Natural killer cell treated with Interleukin-12 subunit alpha and Interleukin-12 subunit beta and Interleukin-15 and Interleukin-18, amount 100 ng/mL, for 72 hours (primary cell): Measurements from ENCODE around the gene MUC2. TPM values are rescaled to one million over a fixed set of nuclear protein-coding genes. Genes with fewer than 3 reads are reported as not detected.
A peak's percentile ranks its signal among the peaks of the same experiment; 100 is the strongest.

Experiments
- ATAC-seq, 2 donors: fragments of 150-1000 bp; cut with Tn5 transposase in 1 of 2; sonication (Bioruptor Pico), chemical (Tn5 transposase) in 1 of 2; 2 replicates each; pipeline ENCODE4 v1.10.0; 2021
- DNase-seq: peaks from one replicate; pipeline ENCODE4 v3.0.0; 2022; ENCODE audit warnings: low spot score
- H3K27ac Mint-ChIP-seq, 2 donors: 1 replicate in 1 of 2; 2 replicates in 1 of 2; pipeline ENCODE4 v1.8.0; 2022; ENCODE audit warnings: mixed read lengths in 2 of 2, mild to moderate bottlenecking in 1 of 2, moderate library complexity in 1 of 2
- H3K27me3 Mint-ChIP-seq, 2 donors: 1 replicate in 1 of 2; 2 replicates in 1 of 2; pipeline ENCODE4 v1.8.0; 2022; ENCODE audit warnings: mixed read lengths in 2 of 2
- H3K36me3 Mint-ChIP-seq: one replicate; pipeline ENCODE4 v1.8.0; 2022; ENCODE audit warnings: mixed read lengths
- H3K4me1 Mint-ChIP-seq, 2 donors: 1 replicate in 1 of 2; 2 replicates in 1 of 2; pipeline ENCODE4 v1.8.0; 2022; ENCODE audit warnings: low read depth in 2 of 2, mixed read lengths in 2 of 2, mild to moderate bottlenecking in 1 of 2
- H3K4me3 Mint-ChIP-seq: one replicate; pipeline ENCODE4 v1.8.0; 2022; ENCODE audit warnings: mixed read lengths
- H3K9me3 Mint-ChIP-seq: 2 replicates; pipeline ENCODE4 v1.8.0; 2022; ENCODE audit warnings: mixed read lengths
- total RNA-seq, 2 donors: library from RNA; stranded (reverse); gene quantifications; one replicate each; pipeline ENCODE4 v1.2.3, GENCODE V29; 2022

Gene MUC2
- total RNA-seq, 2 donors from 2014 or later, result not detected

DNA sequence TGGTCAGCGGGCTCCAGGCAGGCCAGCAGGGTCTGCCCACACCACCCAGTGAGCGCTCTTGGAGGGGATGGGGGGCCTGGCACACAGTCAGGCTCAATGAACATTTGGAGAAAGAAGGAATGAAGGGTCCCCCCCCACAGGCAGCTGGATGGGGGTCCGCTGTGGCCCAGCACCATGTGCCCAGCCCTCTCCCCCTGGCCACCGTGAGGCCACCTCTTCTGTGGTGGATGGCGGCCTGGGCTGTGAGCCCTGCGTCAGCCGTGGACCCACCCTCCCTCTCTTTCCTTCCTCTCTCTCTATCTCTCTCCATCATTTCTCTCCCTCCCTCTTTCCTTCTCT is 48.0 kb downstream of the MUC2 start:
- no peak for ATAC-seq
- Mint-ChIP-seq H3K27ac (no peak overlapping the region), H3K36me3 (no peaks in the 10 kb centered on the region), H3K4me3 (no peak overlapping the region), H3K9me3 (peaks cover 15% of the 10 kb centered on the region), H3K4me1 (peaks cover 0 to 6% of the 10 kb centered on the region in 2 donors), H3K27me3 (peaks cover 5 to 12% of the 10 kb centered on the region in 2 donors)
- DNase-seq, result no peak

DNA sequence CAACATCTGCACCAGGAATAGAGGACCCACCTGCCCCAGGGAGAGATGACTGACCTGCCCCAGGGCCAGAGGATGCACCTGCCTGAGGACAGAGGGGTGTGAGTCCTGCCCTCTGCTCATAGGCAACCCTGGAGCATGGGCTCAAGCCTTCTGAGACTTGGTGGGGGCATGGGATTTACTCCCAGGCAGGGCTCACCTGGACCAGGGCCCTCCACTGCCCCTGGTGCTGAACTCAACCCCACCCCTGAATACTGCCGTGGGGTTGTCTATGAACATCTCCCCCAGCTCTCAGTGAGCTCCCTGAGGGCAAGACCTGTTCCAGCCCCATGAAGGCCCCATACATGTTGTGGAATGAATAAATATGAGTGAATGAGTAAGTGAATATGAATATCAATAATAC is 49.3 kb downstream of the MUC2 start:
- peaks cover 5 to 12% of the 10 kb centered on the region in 2 donors for H3K27me3 Mint-ChIP-seq
- no peak for DNase-seq
- peak overlapping the region in 1 of 2 donors; percentile 0 for H3K27ac Mint-ChIP-seq
- peaks cover 15% of the 10 kb centered on the region for H3K9me3 Mint-ChIP-seq
- H3K4me3 Mint-ChIP-seq, result no peak overlapping the region
- no peaks in the 10 kb centered on the region for H3K36me3 Mint-ChIP-seq
- peaks cover 0 to 6% of the 10 kb centered on the region in 2 donors for H3K4me1 Mint-ChIP-seq
- ATAC-seq, result no peak

Other genes with a start within 250 kb of the MUC2 start
- 1 to 10 TPM; 2.6 to 2.9 TPM for gene CRACR2B, start 247.0 kb upstream of the MUC2 start, total RNA-seq
- 10 to 100 TPM; 45.0 to 72.0 TPM for gene CD151, start 241.9 kb upstream of the MUC2 start, total RNA-seq
- 10 to 100 TPM; 97.4 to 97.8 TPM for gene POLR2L, start 232.3 kb upstream of the MUC2 start, total RNA-seq
- 10 to 100 TPM; 17.4 to 31.4 TPM for gene TSPAN4, start 232.0 kb upstream of the MUC2 start, total RNA-seq
- 100 to 1,000 TPM in 1 of 2 donors, 10 to 100 TPM in 1; 64.8 to 115 TPM for gene CHID1, start 164.1 kb upstream of the MUC2 start, total RNA-seq
- gene AP2A2, start 149.0 kb upstream of the MUC2 start, total RNA-seq, result 10 to 100 TPM; 51.6 to 75.1 TPM
- gene MUC6, start 38.2 kb upstream of the MUC2 start, total RNA-seq, result not detected
- gene MUC5AC, start 83.1 kb downstream of the MUC2 start, total RNA-seq, result not detected
- gene MUC5B, start 148.2 kb downstream of the MUC2 start, total RNA-seq, result not detected
- 10 to 100 TPM; 53.2 to 56.4 TPM for gene TOLLIP, start 234.8 kb downstream of the MUC2 start, total RNA-seq